Smooth muscle cell (in vitro differentiated cells): ENCODE results near the gene PYGM. TPM values are rescaled to one million over a fixed set of nuclear protein-coding genes. Genes with fewer than 3 reads are reported as not detected.

ENCODE experiments used
- DNase-seq: peaks from one replicate; lab custom pipeline; 2025; ENCODE audit not compliant: unreplicated experiment; lab: John Stamatoyannopoulos, UW
- H2AFZ ChIP-seq: fragments of 200-600 bp; sonication (generic); 2 replicates; pipeline ENCODE4 v1.6.0; 2016; ENCODE audit warnings: antibody characterized with exemption, low read depth, mild to moderate bottlenecking
- H3F3A ChIP-seq: fragments of 200-600 bp; sonication (generic); 2 replicates; pipeline ENCODE4 v1.6.0; 2017; ENCODE audit warnings: antibody characterized with exemption, low read depth
- H3K27ac ChIP-seq: fragments of 200-600 bp; sonication (generic); 2 replicates; pipeline ENCODE4 v1.5.1; 2016; ENCODE audit warnings: low read depth, mild to moderate bottlenecking
- H3K27me3 ChIP-seq: fragments of 200-600 bp; sonication (generic); 2 replicates; pipeline ENCODE4 v1.6.1; 2016; ENCODE audit warnings: low read depth, mild to moderate bottlenecking
- H3K36me3 ChIP-seq: fragments of 200-600 bp; sonication (generic); 2 replicates; pipeline ENCODE4 v1.5.1; 2016; ENCODE audit warnings: low read depth
- H3K4me1 ChIP-seq: fragments of 200-600 bp; sonication (generic); 2 replicates; pipeline ENCODE4 v1.5.1; 2016; ENCODE audit warnings: low read depth
- H3K4me2 ChIP-seq: fragments of 200-600 bp; sonication (generic); 2 replicates; pipeline ENCODE4 v1.6.0; 2016; ENCODE audit warnings: mild to moderate bottlenecking
- H3K4me3 ChIP-seq: fragments of 200-600 bp; sonication (generic); 2 replicates; pipeline ENCODE4 v1.5.1; 2016; ENCODE audit warnings: mild to moderate bottlenecking
- H3K79me2 ChIP-seq: fragments of 200-600 bp; sonication (generic); 2 replicates; pipeline ENCODE4 v1.6.0; 2016; ENCODE audit warnings: low read depth, mild to moderate bottlenecking
- H3K9ac ChIP-seq: fragments of 200-600 bp; sonication (generic); 2 replicates; pipeline ENCODE4 v1.6.0; 2016; ENCODE audit warnings: low read depth
- H3K9me3 ChIP-seq: fragments of 200-600 bp; sonication (generic); replicated peaks from 2 replicates; pipeline ENCODE4 v1.5.1; 2016; ENCODE audit warnings: low read depth
- H4K20me1 ChIP-seq: fragments of 200-600 bp; sonication (generic); 2 replicates; pipeline ENCODE4 v1.6.0; 2016; ENCODE audit warnings: low read depth
- WGBS: methylation state at CpG from one replicate; pipeline ENCODE4 v1.1.7; 2016; ENCODE audit warnings: low lambda C conversion rate; 5-methylcytosine and 5-hydroxymethylcytosine counted together
- polyA plus RNA-seq: library from polyadenylated mRNA; unstranded; fragments of >200 nt; fragmentation: Nextera tagmentation; extraction: Ambion mirVana; gene quantifications from 2 replicates; pipeline ENCODE4 v1.2.1, GENCODE V29; 2016
- total RNA-seq: library from RNA; depleted of rRNA; stranded (reverse); fragments of >200 nt; gene quantifications from 2 replicates; pipeline ENCODE4 v1.2.3, GENCODE V29; 2014
- TF ChIP-seq, protein P1 (sequence below): fragments of 200-600 bp; sonication (generic); IDR thresholded peaks from 2 replicates; pipeline ENCODE4 v1.5.1; 2017; ENCODE audit warnings: borderline replicate concordance, mild to moderate bottlenecking, antibody characterized with exemption; ENCODE audit not compliant: insufficient read depth, poor library complexity, severe bottlenecking

PYGM gene
- total and polyA plus RNA-seq, 2 experiments from 2014 or later, result 1.1 to 2.2 TPM

DNA sequence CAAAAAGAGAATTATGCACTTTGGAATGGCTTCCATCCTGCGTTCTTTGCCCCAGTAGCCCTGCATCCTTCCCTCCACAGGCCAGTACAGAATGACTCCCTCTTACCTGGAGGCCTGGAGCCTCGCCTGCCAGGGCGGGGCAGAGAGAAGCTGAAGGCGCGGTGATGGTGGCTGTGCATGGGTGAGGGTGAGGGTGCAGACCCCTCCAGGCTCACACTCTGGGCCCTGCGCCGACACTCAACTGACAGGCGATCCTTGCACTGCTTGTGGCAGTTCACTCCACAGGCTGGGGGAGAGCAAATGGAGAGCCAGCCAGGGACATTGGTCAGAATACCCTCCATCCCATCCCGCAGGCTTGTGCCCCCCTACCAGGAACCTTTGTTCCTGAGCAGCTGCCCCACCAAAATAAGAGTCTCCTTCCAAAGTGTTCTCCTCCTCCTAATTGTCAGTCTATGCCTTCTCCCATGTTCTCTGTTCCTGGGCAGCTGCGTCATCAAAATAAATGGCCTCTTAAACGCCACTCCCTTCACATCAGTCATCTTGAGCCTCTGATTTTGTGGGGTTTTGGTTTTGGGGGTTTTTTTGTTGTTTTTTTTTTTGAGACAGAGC is 30.9 kb downstream of the PYGM start:
- Histone ChIP-seq H3K27me3 (no peaks in the 10 kb centered on the region), H3K4me1 (no peaks in the 10 kb centered on the region), H3K36me3 (no peaks in the 10 kb centered on the region), H4K20me1 (no peaks in the 10 kb centered on the region), H3K27ac (no peak overlapping the region), H2AFZ (no peak overlapping the region), H3K4me2 (no peak overlapping the region), H3K79me2 (no peaks in the 10 kb centered on the region), H3K9me3 (no peaks in the 10 kb centered on the region), H3K9ac (no peak overlapping the region), H3F3A (no peaks in the 10 kb centered on the region), H3K4me3 (no peak overlapping the region)
- TF ChIP-seq, protein P1, sequence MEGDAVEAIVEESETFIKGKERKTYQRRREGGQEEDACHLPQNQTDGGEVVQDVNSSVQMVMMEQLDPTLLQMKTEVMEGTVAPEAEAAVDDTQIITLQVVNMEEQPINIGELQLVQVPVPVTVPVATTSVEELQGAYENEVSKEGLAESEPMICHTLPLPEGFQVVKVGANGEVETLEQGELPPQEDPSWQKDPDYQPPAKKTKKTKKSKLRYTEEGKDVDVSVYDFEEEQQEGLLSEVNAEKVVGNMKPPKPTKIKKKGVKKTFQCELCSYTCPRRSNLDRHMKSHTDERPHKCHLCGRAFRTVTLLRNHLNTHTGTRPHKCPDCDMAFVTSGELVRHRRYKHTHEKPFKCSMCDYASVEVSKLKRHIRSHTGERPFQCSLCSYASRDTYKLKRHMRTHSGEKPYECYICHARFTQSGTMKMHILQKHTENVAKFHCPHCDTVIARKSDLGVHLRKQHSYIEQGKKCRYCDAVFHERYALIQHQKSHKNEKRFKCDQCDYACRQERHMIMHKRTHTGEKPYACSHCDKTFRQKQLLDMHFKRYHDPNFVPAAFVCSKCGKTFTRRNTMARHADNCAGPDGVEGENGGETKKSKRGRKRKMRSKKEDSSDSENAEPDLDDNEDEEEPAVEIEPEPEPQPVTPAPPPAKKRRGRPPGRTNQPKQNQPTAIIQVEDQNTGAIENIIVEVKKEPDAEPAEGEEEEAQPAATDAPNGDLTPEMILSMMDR, result no peak
- WGBS, result 89% methylated on average over 11 of the region's 11 CpGs
- DNase-seq, result no peak

DNA sequence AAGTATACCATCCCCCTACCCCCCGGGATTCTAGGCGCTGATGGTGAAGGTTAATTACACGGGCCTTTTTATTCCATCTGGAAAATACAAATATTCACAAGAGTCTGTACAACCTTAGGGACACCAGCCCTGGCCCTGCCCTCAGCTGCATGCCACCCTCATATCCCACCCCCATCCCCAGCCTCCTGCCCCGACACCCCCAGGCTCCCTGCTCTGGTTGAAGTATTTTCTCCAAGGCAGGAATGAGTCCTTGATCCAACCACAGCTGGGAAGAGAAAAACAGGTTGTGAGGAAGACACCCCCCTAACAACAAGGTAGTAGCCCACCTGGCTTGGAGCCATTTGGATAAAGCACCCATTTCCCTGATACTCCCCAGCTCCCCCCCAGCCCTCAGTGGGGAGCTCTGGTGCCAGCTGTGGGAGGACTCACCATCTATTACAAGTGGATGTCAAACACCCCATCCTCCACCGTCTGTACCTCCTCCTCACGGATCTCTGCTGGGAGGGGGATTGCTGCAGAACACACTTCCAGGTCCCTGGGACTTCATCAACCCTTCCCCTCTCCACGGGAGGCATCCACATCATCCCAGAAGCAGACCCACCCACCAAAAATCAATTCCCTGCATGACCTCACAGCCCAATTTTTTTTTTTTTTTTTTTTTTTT is 32.8 kb downstream of the PYGM start:
- Histone ChIP-seq H3K9me3 (no peaks in the 10 kb centered on the region), H3F3A (no peaks in the 10 kb centered on the region), H3K4me1 (no peaks in the 10 kb centered on the region), H2AFZ (no peak overlapping the region), H3K79me2 (no peaks in the 10 kb centered on the region), H3K9ac (no peak overlapping the region), H3K4me2 (no peak overlapping the region), H4K20me1 (no peaks in the 10 kb centered on the region), H3K4me3 (no peak overlapping the region), H3K27me3 (peaks cover 6% of the 10 kb centered on the region), H3K27ac (no peak overlapping the region), H3K36me3 (no peaks in the 10 kb centered on the region)
- WGBS, result 82% methylated on average over 7 of the region's 7 CpGs
- no peak for DNase-seq
- TF ChIP-seq, protein P1, result no peak

DNA sequence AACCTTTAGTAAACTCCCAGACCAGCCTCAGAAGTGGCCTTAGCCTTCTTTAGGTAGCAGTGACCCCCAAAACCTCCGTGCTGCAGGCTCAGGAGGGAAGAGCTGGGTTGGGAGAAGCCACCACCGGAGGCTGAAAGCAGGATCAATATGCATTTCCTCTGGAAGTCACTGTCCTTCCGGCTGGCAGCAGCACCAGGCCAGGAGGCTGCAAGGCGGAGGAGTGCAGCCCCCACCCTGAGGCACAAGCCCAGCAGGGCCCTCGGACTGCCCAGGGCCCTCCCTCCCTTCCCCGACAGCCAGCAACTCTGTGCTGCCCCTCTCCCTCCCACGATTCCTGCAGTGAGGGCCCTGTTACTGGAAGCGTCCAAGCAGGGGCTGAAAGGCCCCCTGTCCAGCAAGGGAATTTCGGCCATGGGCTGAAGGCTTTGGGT is 33.5 kb downstream of the PYGM start:
- Histone ChIP-seq H3K36me3 (no peaks in the 10 kb centered on the region), H3K9me3 (no peaks in the 10 kb centered on the region), H4K20me1 (no peaks in the 10 kb centered on the region), H3K4me3 (no peak overlapping the region), H3K9ac (no peak overlapping the region), H3F3A (no peaks in the 10 kb centered on the region), H3K79me2 (no peaks in the 10 kb centered on the region), H2AFZ (peak overlapping the region; percentile 54), H3K4me1 (no peaks in the 10 kb centered on the region), H3K4me2 (no peak overlapping the region), H3K27me3 (peaks cover 14% of the 10 kb centered on the region), H3K27ac (no peak overlapping the region)
- TF ChIP-seq, protein P1, result no peak
- no peak for DNase-seq
- 32% methylated on average over 6 of the region's 9 CpGs for WGBS
